GM12878 (cell line): ENCODE data around the gene TRAF3.

ENCODE experiments used
- CBX5 ChIP-seq: sonication (generic); IDR thresholded peaks from 2 replicates; pipeline ENCODE4 v1.6.1; 2016; ENCODE audit warnings: low read depth, moderate library complexity, mild to moderate bottlenecking, inconsistent platforms
- EP300 ChIP-seq, 2 experiments: fragments of 150-350 bp in 1 of 2; IDR thresholded peaks; 2 replicates each; pipeline ENCODE4 v1.6.1; 2011 to 2012; ENCODE audit warnings: low read depth in 2 of 2, low read length in 2 of 2, borderline replicate concordance in 1 of 2, improper control_type of control experiment in 1 of 2, inconsistent platforms in 1 of 2; ENCODE audit not compliant: control insufficient read depth in 1 of 2
- POLR2AphosphoS5 ChIP-seq: IDR thresholded peaks from 2 replicates; pipeline ENCODE4 v1.6.1; 2011; ENCODE audit warnings: mild to moderate bottlenecking, low read length, inconsistent platforms
- SPI1 ChIP-seq: IDR thresholded peaks from 2 replicates; pipeline ENCODE4 v1.6.1; 2011; ENCODE audit warnings: low read depth, mild to moderate bottlenecking, low read length, moderate library complexity, borderline replicate concordance; ENCODE audit not compliant: insufficient read depth
- YY1 ChIP-seq: IDR thresholded peaks from 2 replicates; pipeline ENCODE4 v1.6.1; 2011; ENCODE audit warnings: low read depth, mild to moderate bottlenecking, low read length
- ZNF274 ChIP-seq: IDR thresholded peaks from one replicate; pipeline ENCODE4 v1.8.0; 2011; ENCODE audit not compliant: insufficient read length, insufficient read depth
- TF ChIP-seq, protein P1 (sequence below), 3 experiments: IDR thresholded peaks in 2 of 3; conservative IDR thresholded peaks in 1 of 3; 2 replicates each; pipeline ENCODE4 v1.5.1; 2011; ENCODE audit warnings: low read depth in 3 of 3, low read length in 3 of 3, mild to moderate bottlenecking in 3 of 3, control low read depth in 2 of 3, moderate library complexity in 2 of 3, inconsistent platforms in 1 of 3, mixed read lengths in 1 of 3; ENCODE audit not compliant: control insufficient read depth in 2 of 3, insufficient read depth in 1 of 3; ENCODE audit errors: extremely low read depth in 1 of 3
- TF ChIP-seq, protein P2 (sequence below): fragments of 450-650 bp; IDR thresholded peaks from 2 replicates; pipeline ENCODE4 v1.6.1; 2016; ENCODE audit warnings: mild to moderate bottlenecking

DNA sequence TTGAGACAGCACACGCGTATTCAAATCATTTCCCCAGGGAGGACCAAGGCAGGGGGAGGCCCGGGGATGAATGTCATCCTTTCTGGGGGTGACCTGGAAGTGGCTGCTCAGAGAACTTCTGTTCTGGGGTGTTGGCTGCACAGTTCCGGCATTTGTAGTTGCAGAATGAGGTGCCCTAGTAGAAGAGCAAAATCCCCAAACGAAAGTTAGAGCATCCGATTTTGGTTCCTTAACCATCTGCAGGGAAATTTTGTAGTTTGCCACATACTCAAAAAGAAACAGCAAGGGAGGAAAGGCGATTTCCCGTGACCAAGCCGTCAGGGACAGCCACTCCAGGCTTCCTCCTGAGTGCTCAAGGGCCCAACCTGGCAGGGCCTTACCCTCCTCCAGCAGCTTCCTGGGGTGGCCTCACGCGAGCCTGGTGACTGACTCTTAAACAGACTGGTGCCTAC lies 13.0 kb upstream of the TRAF3 start:
- no peak for TF ChIP-seq YY1
- no peak for TF ChIP-seq ZNF274
- no peak for TF ChIP-seq POLR2AphosphoS5
- peak; percentile 51 to 73; a peak in 2 of 4 replicates for TF ChIP-seq EP300 (IDR thresholded peaks at IDR 0.05; ENCODE audit: borderline replicate concordance in 1 of 2, control insufficient read depth in 1 of 2, low read depth in 2 of 2, low read length in 2 of 2)
- TF ChIP-seq, protein P1, sequence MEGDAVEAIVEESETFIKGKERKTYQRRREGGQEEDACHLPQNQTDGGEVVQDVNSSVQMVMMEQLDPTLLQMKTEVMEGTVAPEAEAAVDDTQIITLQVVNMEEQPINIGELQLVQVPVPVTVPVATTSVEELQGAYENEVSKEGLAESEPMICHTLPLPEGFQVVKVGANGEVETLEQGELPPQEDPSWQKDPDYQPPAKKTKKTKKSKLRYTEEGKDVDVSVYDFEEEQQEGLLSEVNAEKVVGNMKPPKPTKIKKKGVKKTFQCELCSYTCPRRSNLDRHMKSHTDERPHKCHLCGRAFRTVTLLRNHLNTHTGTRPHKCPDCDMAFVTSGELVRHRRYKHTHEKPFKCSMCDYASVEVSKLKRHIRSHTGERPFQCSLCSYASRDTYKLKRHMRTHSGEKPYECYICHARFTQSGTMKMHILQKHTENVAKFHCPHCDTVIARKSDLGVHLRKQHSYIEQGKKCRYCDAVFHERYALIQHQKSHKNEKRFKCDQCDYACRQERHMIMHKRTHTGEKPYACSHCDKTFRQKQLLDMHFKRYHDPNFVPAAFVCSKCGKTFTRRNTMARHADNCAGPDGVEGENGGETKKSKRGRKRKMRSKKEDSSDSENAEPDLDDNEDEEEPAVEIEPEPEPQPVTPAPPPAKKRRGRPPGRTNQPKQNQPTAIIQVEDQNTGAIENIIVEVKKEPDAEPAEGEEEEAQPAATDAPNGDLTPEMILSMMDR (IDR thresholded peaks at IDR 0.05 in 2 of 3, conservative IDR thresholded peaks at IDR 0.05 in 1 of 3; ENCODE audit: control insufficient read depth in 2 of 3, extremely low read depth in 1 of 3, insufficient read depth in 1 of 3, low read depth in 3 of 3, low read length in 3 of 3), result no peak
- TF ChIP-seq SPI1, result peak; percentile 74
- TF ChIP-seq, protein P2, sequence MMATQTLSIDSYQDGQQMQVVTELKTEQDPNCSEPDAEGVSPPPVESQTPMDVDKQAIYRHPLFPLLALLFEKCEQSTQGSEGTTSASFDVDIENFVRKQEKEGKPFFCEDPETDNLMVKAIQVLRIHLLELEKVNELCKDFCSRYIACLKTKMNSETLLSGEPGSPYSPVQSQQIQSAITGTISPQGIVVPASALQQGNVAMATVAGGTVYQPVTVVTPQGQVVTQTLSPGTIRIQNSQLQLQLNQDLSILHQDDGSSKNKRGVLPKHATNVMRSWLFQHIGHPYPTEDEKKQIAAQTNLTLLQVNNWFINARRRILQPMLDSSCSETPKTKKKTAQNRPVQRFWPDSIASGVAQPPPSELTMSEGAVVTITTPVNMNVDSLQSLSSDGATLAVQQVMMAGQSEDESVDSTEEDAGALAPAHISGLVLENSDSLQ, result peak; percentile 35; the same call in 1 of the 2 replicates
- TF ChIP-seq CBX5, result peak; percentile 66; the same call in 1 of the 2 replicates
